Neural cell (in vitro differentiated cells): ENCODE data around the gene SLC35D3. TPM values are rescaled to one million over a fixed set of nuclear protein-coding genes. Genes with fewer than 3 reads are reported as not detected.

Source experiments
- H2AFZ ChIP-seq: fragments of 200-600, 300-800 bp; sonication (generic), shearing (Covaris generic); 2 replicates; pipeline ENCODE4 v1.6.0; 2014; ENCODE audit warnings: low read depth, mild to moderate bottlenecking, antibody characterized with exemption, low read length, moderate library complexity
- H3F3A ChIP-seq: fragments of 200-600 bp; shearing (Covaris generic); 2 replicates; pipeline ENCODE4 v1.6.1; 2016; ENCODE audit warnings: mild to moderate bottlenecking, moderate library complexity, mixed read lengths, antibody characterized with exemption, low read length; ENCODE audit not compliant: insufficient read depth, poor library complexity, severe bottlenecking
- H3K27ac ChIP-seq: fragments of 200-600, 300-800 bp; sonication (generic), shearing (Covaris generic); 2 replicates; pipeline ENCODE4 v1.5.1; 2014; ENCODE audit warnings: mild to moderate bottlenecking, low read length, moderate library complexity
- H3K27me3 ChIP-seq: fragments of 300-800, 200-600 bp; sonication (generic), shearing (Covaris generic); 2 replicates; pipeline ENCODE4 v1.6.0; 2014; ENCODE audit warnings: mild to moderate bottlenecking, low read depth, low read length, moderate library complexity; ENCODE audit not compliant: insufficient read depth
- H3K36me3 ChIP-seq: fragments of 300-800, 200-600 bp; sonication (generic), shearing (Covaris generic); 2 replicates; pipeline ENCODE4 v1.5.1; 2014; ENCODE audit warnings: mild to moderate bottlenecking, antibody characterized with exemption, low read length, moderate library complexity; ENCODE audit not compliant: insufficient read depth
- H3K4me2 ChIP-seq: fragments of 300-800, 200-600 bp; sonication (generic), shearing (Covaris generic); 2 replicates; pipeline ENCODE4 v1.6.0; 2014; ENCODE audit warnings: mild to moderate bottlenecking, low read length
- H3K4me3 ChIP-seq: fragments of 300-800, 200-600 bp; sonication (generic), shearing (Covaris generic); 2 replicates; pipeline ENCODE4 v1.5.1; 2014; ENCODE audit warnings: mild to moderate bottlenecking, low read length, moderate library complexity
- H3K79me2 ChIP-seq: fragments of 200-600 bp; shearing (Covaris generic); replicated peaks from 2 replicates; pipeline ENCODE4 v1.6.0; 2014; ENCODE audit warnings: mild to moderate bottlenecking, low read length, moderate library complexity; ENCODE audit not compliant: insufficient read depth
- H3K9ac ChIP-seq: fragments of 300-800, 200-600 bp; sonication (generic), shearing (Covaris generic); 2 replicates; pipeline ENCODE4 v1.6.1; 2016; ENCODE audit warnings: mild to moderate bottlenecking, low read length, mixed read lengths
- H3K9me2 ChIP-seq: fragments of 200-600 bp; shearing (Covaris generic); 2 replicates; pipeline ENCODE4 v1.6.1; 2016; ENCODE audit warnings: mild to moderate bottlenecking, low read length, mixed read lengths; ENCODE audit not compliant: insufficient read depth
- H3K9me3 ChIP-seq: fragments of 200-600, 300-800 bp; sonication (generic), shearing (Covaris generic); 2 replicates; pipeline ENCODE4 v1.6.1; 2016; ENCODE audit warnings: mild to moderate bottlenecking, mixed run types, low read length, moderate library complexity, mixed read lengths
- H4K20me1 ChIP-seq: fragments of 200-600 bp; shearing (Covaris generic); 2 replicates; pipeline ENCODE4 v1.6.1; 2016; ENCODE audit warnings: mild to moderate bottlenecking, mixed run types; ENCODE audit not compliant: insufficient read depth
- CTCF ChIP-seq: fragments of 450-650 bp; IDR thresholded peaks from 2 replicates; pipeline ENCODE4 v1.5.1; 2014; ENCODE audit warnings: antibody characterized with exemption, mild to moderate bottlenecking, moderate library complexity; ENCODE audit not compliant: poor library complexity, severe bottlenecking
- EP300 ChIP-seq: fragments of 450-650 bp; conservative IDR thresholded peaks from 2 replicates; pipeline ENCODE4 v1.6.1; 2014; ENCODE audit warnings: antibody characterized with exemption, mild to moderate bottlenecking, moderate library complexity; ENCODE audit not compliant: poor library complexity, severe bottlenecking
- EZH2 ChIP-seq: fragments of 200-600, 300-800 bp; shearing (Covaris generic), sonication (generic); IDR thresholded peaks from 2 replicates; pipeline ENCODE4 v1.6.1; 2014; ENCODE audit warnings: antibody characterized with exemption, low read length, borderline replicate concordance, mild to moderate bottlenecking; ENCODE audit not compliant: insufficient read depth, poor library complexity, severe bottlenecking
- MXI1 ChIP-seq: fragments of 450-650 bp; conservative IDR thresholded peaks from 2 replicates; pipeline ENCODE4 v1.6.1; 2014; ENCODE audit warnings: antibody characterized with exemption, mild to moderate bottlenecking; ENCODE audit not compliant: poor library complexity, severe bottlenecking
- POLR2AphosphoS5 ChIP-seq: IDR thresholded peaks from 2 replicates; pipeline ENCODE4 v1.6.1; 2012
- RAD21 ChIP-seq: fragments of 450-650 bp; conservative IDR thresholded peaks from 2 replicates; pipeline ENCODE4 v1.6.1; 2014; ENCODE audit warnings: antibody characterized with exemption, mild to moderate bottlenecking, moderate library complexity
- REST ChIP-seq: IDR thresholded peaks from 2 replicates; pipeline ENCODE4 v1.6.1; 2012; ENCODE audit warnings: borderline replicate concordance
- SMC3 ChIP-seq: fragments of 450-650 bp; conservative IDR thresholded peaks from 2 replicates; pipeline ENCODE4 v1.6.1; 2014; ENCODE audit warnings: antibody characterized with exemption, mild to moderate bottlenecking, moderate library complexity; ENCODE audit not compliant: poor library complexity
- TAF1 ChIP-seq: IDR thresholded peaks from 2 replicates; pipeline ENCODE4 v1.6.1; 2012; ENCODE audit warnings: low read depth
- polyA plus RNA-seq: library from polyadenylated mRNA; depleted of rRNA; stranded (reverse); fragments of >200 nt; gene quantifications from 2 replicates; pipeline ENCODE4 v1.2.3, GENCODE V29; 2014

The SLC35D3 gene
- polyA plus RNA-seq, 1 donor from 2014 or later: not detected

- no peak overlapping the region for H3K27ac ChIP-seq
- no peaks in the 10 kb centered on the region for H3K9me2 ChIP-seq
- H3K9me3 ChIP-seq: no peaks in the 10 kb centered on the region
- no peaks in the 10 kb centered on the region for H3F3A ChIP-seq
- no peak for TF ChIP-seq POLR2AphosphoS5
- no peak for TF ChIP-seq SMC3
- no peak for TF ChIP-seq TAF1
- TF ChIP-seq REST: no peak
- TF ChIP-seq CTCF: no peak
- TF ChIP-seq MXI1: no peak
- no peak for TF ChIP-seq EZH2
- no peak for TF ChIP-seq EP300
- no peak for TF ChIP-seq RAD21
- no peaks in the 10 kb centered on the region for H4K20me1 ChIP-seq
- no peak overlapping the region for H2AFZ ChIP-seq
- H3K79me2 ChIP-seq: no peaks in the 10 kb centered on the region
- no peak overlapping the region for H3K4me3 ChIP-seq
- no peaks in the 10 kb centered on the region for H3K27me3 ChIP-seq
- H3K36me3 ChIP-seq: no peaks in the 10 kb centered on the region
- H3K4me2 ChIP-seq: no peak overlapping the region
- H3K9ac ChIP-seq: no peak overlapping the region
Measured at GRCh38 chr6:136961848-136962247, 39.7 kb downstream of the SLC35D3 start.

GRCh38 chr6:136962661-136963060 lies 40.6 kb downstream of the SLC35D3 start:
- no peak overlapping the region for H3K27ac ChIP-seq
- H3K4me2 ChIP-seq: no peak overlapping the region
- H3K27me3 ChIP-seq: no peaks in the 10 kb centered on the region
- H3K36me3 ChIP-seq: no peaks in the 10 kb centered on the region
- TF ChIP-seq RAD21 (no peak), CTCF (no peak), EP300 (no peak), POLR2AphosphoS5 (no peak), EZH2 (no peak), REST (no peak), TAF1 (no peak), MXI1 (no peak), SMC3 (no peak)
- H3F3A ChIP-seq: no peaks in the 10 kb centered on the region
- no peaks in the 10 kb centered on the region for H3K79me2 ChIP-seq
- H3K9ac ChIP-seq: no peak overlapping the region
- no peak overlapping the region for H3K4me3 ChIP-seq
- H3K9me3 ChIP-seq: no peaks in the 10 kb centered on the region
- H2AFZ ChIP-seq: no peak overlapping the region
- no peaks in the 10 kb centered on the region for H3K9me2 ChIP-seq
- H4K20me1 ChIP-seq: no peaks in the 10 kb centered on the region
